Measurements from ENCODE around the gene DCT.

Gene DCT

GRCh38 chr13:94454334-94454733 lies 25.1 kb downstream of the DCT start:
- DNase-seq (ENCODE audit: low read depth): no peak

- DNase-seq (ENCODE audit: low read depth): no peak
Measured at GRCh38 chr13:94444826-94445225, 34.7 kb downstream of the DCT start.

GRCh38 chr13:94435604-94436226 lies 43.8 kb downstream of the DCT start:
- no peak for DNase-seq (ENCODE audit: low read depth)

- no peak for DNase-seq (ENCODE audit: low read depth)
Measured at GRCh38 chr13:94433055-94433961, 46.2 kb downstream of the DCT start.

GRCh38 chr13:94431987-94432386 lies 47.5 kb downstream of the DCT start:
- no peak for DNase-seq (ENCODE audit: low read depth)

GRCh38 chr13:94431574-94431973 lies 47.9 kb downstream of the DCT start:
- DNase-seq (ENCODE audit: low read depth): no peak

- no peak for DNase-seq (ENCODE audit: low read depth)
Measured at GRCh38 chr13:94427313-94427953, 52.0 kb downstream of the DCT start.

GRCh38 chr13:94419925-94420305 lies 59.6 kb downstream of the DCT start:
- DNase-seq (ENCODE audit: low read depth): no peak

GRCh38 chr13:94419304-94419924 lies 60.1 kb downstream of the DCT start:
- no peak for DNase-seq (ENCODE audit: low read depth)

GRCh38 chr13:94417294-94417693 lies 62.2 kb downstream of the DCT start:
- DNase-seq (ENCODE audit: low read depth): no peak

- DNase-seq (ENCODE audit: low read depth): no peak
Measured at GRCh38 chr13:94416454-94417080, 62.9 kb downstream of the DCT start.

GRCh38 chr13:94415500-94416237 lies 63.8 kb downstream of the DCT start:
- DNase-seq (ENCODE audit: low read depth): no peak

- DNase-seq (ENCODE audit: low read depth): no peak
Measured at GRCh38 chr13:94414708-94415107, 64.8 kb downstream of the DCT start.

GRCh38 chr13:94414141-94414540 lies 65.3 kb downstream of the DCT start:
- DNase-seq (ENCODE audit: low read depth): no peak

- no peak for DNase-seq (ENCODE audit: low read depth)
Measured at GRCh38 chr13:94413598-94413944, 65.9 kb downstream of the DCT start.

- no peak for DNase-seq (ENCODE audit: low read depth)
Measured at GRCh38 chr13:94412870-94413597, 66.4 kb downstream of the DCT start.

- DNase-seq (ENCODE audit: low read depth): no peak
Measured at GRCh38 chr13:94411747-94412146, 67.7 kb downstream of the DCT start.

GRCh38 chr13:94408314-94409036 lies 71.0 kb downstream of the DCT start:
- DNase-seq (ENCODE audit: low read depth): no peak

- no peak for DNase-seq (ENCODE audit: low read depth)
Measured at GRCh38 chr13:94400874-94401273, 78.6 kb downstream of the DCT start.

- no peak for DNase-seq (ENCODE audit: low read depth)
Measured at GRCh38 chr13:94399812-94400211, 79.7 kb downstream of the DCT start.
